NCI-H2107 (cell line): Measurements from ENCODE around the gene ELAPOR2.
"Not testable (repeated sequence)": the region's sequence is repeated elsewhere in the genome, so short reads cannot be mapped to it uniquely, and the experiment has no call there.

Source experiments
- DNase-seq: peaks from one replicate; lab custom pipeline; 2025; lab: John Stamatoyannopoulos, UW

ELAPOR2 gene

GRCh38 chr7:87041586-87041985 is 17.9 kb downstream of the ELAPOR2 start:
- DNase-seq: not testable (repeated sequence)

- not testable (repeated sequence) for DNase-seq
Observed at GRCh38 chr7:87039691-87040299, 19.7 kb downstream of the ELAPOR2 start.

GRCh38 chr7:87038993-87039690 is 20.3 kb downstream of the ELAPOR2 start:
- DNase-seq: no peak

- DNase-seq: no peak
Observed at GRCh38 chr7:87036985-87037384, 22.5 kb downstream of the ELAPOR2 start.

GRCh38 chr7:87032604-87033339 is 26.7 kb downstream of the ELAPOR2 start:
- DNase-seq: no peak

GRCh38 chr7:87029078-87029477 is 30.4 kb downstream of the ELAPOR2 start:
- no peak for DNase-seq

GRCh38 chr7:87028636-87029035 is 30.8 kb downstream of the ELAPOR2 start:
- no peak for DNase-seq

- no peak for DNase-seq
Observed at GRCh38 chr7:87027900-87028299, 31.6 kb downstream of the ELAPOR2 start.

GRCh38 chr7:87021285-87021684 is 38.2 kb downstream of the ELAPOR2 start:
- DNase-seq: no peak

- no peak for DNase-seq
Observed at GRCh38 chr7:87016606-87017005, 42.8 kb downstream of the ELAPOR2 start.

- DNase-seq: no peak
Observed at GRCh38 chr7:87013840-87014190, 45.6 kb downstream of the ELAPOR2 start.

GRCh38 chr7:87013136-87013839 is 46.2 kb downstream of the ELAPOR2 start:
- no peak for DNase-seq
